Mucosa of stomach (tissue), 1 donor: ENCODE measurements around the gene PRR30.

Experiments used
- H3K27me3 ChIP-seq: one replicate; pipeline ENCODE4 v1.7.0; 2013; ENCODE audit warnings: mild to moderate bottlenecking, low read length; ENCODE audit not compliant: control insufficient read depth, insufficient read depth
- H3K36me3 ChIP-seq: one replicate; pipeline ENCODE4 v1.7.0; 2013; ENCODE audit warnings: low read length; ENCODE audit not compliant: control insufficient read depth, insufficient read depth
- H3K4me1 ChIP-seq: one replicate; pipeline ENCODE4 v1.7.0; 2013; ENCODE audit warnings: mild to moderate bottlenecking, low read length; ENCODE audit not compliant: control insufficient read depth, insufficient read depth
- H3K4me3 ChIP-seq: one replicate; pipeline ENCODE4 v1.7.0; 2013; ENCODE audit warnings: low read length
- H3K9ac ChIP-seq: one replicate; pipeline ENCODE4 v1.7.0; 2013; ENCODE audit warnings: mild to moderate bottlenecking, low read length, moderate library complexity
- H3K9me3 ChIP-seq: one replicate; pipeline ENCODE4 v1.7.0; 2013; ENCODE audit warnings: mild to moderate bottlenecking, low read length, moderate library complexity; ENCODE audit not compliant: control insufficient read depth
- donor health status: Pancreatic carcinoma.

PRR30 gene

DNA sequence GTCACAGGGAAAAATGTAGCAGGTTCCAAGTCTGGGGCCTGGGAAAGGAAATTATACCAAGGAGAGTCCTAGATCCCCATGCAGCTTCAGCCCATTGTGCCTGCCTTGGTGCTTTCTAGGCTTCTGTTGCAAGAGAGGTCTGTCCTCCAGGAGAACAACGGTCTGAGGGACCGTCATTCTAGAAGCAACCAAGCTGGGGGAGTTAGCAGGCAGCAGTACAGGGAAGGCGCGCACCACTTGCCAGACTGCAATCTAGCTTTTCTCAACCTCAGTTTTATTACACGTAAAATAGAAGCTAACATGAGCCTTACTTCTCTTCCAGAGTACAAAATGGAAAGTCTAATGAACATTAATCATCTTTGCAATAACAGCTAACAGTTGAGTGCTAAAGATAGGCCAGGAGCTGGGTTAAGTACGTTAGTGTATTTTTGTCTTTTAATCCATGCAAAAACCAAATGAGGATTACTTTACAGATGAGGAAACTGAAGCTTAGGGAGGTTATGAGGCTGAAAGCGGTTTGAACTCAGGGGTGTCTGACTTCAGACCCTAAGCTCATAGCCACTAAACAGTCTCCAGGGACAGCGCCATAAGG lies 11.5 kb upstream of the PRR30 start:
- H3K36me3 ChIP-seq: no peaks in the 10 kb centered on the region
- peaks cover 21% of the 10 kb centered on the region for H3K4me1 ChIP-seq
- no peaks in the 10 kb centered on the region for H3K27me3 ChIP-seq
- H3K9me3 ChIP-seq: no peaks in the 10 kb centered on the region
- no peak overlapping the region for H3K4me3 ChIP-seq
- H3K9ac ChIP-seq: no peak overlapping the region

DNA sequence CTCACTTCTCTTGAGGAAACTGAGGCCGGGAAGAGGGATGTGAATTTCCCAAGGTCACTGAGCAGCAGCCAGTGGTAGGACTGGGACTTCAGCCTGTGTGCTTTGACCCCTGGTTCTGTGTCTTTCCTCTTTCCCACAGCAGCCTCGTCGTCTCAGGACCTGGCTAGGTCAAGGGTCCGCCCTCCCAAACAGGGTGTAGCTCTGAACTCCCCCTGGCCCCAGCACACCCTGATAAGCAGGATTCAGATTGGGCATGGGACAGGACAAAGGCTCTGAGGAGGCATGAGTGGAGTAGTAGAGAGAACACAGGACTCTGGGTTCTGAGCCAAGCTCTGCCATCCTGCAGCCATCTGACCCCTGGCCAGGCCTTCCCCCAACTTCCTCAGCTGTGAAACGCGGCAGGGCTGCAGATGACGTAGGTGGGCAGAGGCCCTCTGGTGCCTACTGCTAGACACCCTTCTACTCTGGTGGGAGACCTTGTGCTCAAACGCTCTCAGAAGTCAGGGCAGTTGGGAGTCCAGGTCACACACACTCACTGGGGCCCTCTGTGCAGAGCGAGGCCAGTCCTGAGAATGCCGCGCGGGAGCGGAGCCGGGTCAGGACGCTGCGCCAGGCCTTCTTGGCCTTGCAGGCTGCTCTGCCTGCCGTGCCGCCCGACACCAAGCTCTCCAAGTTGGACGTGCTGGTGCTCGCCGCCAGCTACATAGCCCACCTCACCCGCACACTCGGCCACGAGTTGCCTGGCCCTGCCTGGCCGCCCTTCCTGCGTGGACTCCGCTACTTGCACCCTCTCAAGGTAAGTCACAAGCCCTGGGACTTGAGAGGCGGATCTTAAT lies 10.6 kb upstream of the PRR30 start:
- Histone ChIP-seq H3K27me3 (no peaks in the 10 kb centered on the region), H3K36me3 (no peaks in the 10 kb centered on the region), H3K9ac (no peak overlapping the region), H3K4me3 (no peak overlapping the region), H3K4me1 (peaks cover 21% of the 10 kb centered on the region), H3K9me3 (no peaks in the 10 kb centered on the region)

DNA sequence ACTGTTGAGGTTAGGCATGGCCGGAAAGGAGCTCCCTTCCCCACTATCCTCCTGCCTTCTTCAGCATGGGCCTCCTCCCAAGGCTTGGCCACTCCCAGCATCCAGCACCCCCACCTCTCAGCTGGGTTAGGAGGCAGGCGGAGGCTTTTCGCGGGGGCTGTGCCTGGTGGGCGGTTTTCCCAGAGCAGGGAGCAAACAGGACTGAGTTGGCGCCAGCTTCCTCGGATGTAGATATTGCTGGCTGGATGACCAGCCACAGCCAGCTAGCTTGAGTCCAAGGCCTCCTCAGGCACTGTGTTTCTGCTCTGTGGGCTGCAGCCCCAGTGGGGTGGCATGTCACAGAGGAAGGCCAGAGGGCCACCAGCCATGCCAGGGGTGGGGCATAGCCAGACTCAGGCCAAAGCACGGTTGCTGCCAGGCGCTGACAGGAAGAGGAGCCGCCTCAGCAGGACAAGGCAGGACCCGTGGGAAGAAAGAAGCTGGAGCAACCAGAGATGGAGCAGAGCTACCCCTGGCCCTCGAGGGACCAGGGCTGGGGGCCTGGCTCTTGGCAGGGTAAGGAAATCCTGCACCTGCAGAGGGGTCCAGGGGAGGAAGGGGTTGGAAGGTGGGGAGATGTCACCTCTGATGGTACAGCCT lies 9.7 kb upstream of the PRR30 start, which contains the start of gene TCF23:
Gene TCF23 (plus strand): TSS at position 204 of the 639 bp plus-strand sequence. CDS start 130 bp downstream, at position 334.
- Histone ChIP-seq H3K4me1 (peaks cover 21% of the 10 kb centered on the region), H3K9ac (no peak within 1 kb of the TSS), H3K36me3 (no peaks in the 10 kb centered on the region)

DNA sequence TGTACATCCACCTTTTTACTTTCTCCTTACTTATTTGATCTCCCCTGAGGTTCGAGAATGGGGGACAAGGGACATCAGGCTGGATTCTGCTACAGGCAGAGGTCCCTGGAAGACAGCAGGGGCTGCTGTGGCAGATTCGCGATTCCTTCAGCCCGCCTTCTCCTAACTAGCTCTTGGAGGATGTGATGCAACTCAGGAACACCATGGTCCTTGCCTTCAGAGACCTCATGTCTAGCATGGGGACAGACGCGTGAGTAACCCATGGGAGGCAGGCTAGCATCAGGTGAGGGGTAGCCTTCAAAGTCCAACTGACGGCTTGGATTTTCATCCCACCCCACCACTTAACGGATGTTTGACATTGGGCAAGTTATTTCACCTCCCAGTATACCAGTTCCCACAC lies 8.7 kb upstream of the PRR30 start:
- Histone ChIP-seq H3K9ac (no peak overlapping the region), H3K4me1 (peaks cover 24% of the 10 kb centered on the region), H3K36me3 (no peaks in the 10 kb centered on the region), H3K4me3 (no peak overlapping the region), H3K27me3 (no peaks in the 10 kb centered on the region), H3K9me3 (no peaks in the 10 kb centered on the region)

More for the DNA sequence above, 9.7 kb upstream of the PRR30 start, which contains the start of gene TCF23:
- Histone ChIP-seq H3K4me3 (no peak within 1 kb of the TSS), H3K9me3 (no peaks in the 10 kb centered on the region), H3K27me3 (no peaks in the 10 kb centered on the region)

DNA sequence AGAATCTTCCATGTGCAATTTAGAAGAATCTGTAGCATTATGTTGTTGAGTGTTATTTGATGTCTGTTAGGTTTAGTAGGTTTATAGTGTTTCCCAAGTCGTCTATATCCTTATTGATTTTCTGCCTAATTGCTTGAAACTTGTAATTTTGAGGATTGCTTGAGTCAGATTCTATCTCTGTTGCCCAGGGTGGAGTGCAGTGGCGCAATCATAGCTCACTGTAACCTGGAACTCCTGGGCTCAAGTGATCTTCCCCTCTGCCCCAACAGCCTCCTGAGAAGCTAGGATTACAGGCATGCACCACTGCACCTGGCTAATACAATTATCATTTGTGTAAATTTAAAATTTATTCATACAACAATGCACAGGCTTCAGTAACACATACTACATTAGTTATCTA lies 6.5 kb upstream of the PRR30 start:
- Histone ChIP-seq H3K9me3 (no peaks in the 10 kb centered on the region), H3K9ac (no peak overlapping the region), H3K27me3 (no peaks in the 10 kb centered on the region), H3K4me1 (peaks cover 22% of the 10 kb centered on the region), H3K4me3 (no peak overlapping the region), H3K36me3 (no peaks in the 10 kb centered on the region)

DNA sequence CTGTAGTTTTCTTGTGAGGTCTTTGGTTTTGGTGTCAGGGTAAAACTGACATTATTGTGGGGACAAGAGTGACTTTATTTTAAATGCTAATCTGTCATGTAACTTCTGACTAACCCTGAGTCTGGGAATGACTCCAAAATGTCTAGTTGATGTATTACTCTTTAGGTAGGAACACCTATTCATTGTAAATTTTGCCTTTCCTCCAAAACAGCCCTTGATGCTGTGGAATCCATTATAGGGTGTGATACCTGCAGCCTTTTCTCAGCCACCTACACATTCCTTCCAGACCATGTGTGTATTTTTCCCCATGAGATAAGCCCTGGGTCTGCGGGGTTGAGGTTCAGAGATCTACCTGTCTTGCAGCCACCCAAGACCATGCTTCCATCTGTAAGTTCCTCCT lies 4.1 kb upstream of the PRR30 start:
- H3K9ac ChIP-seq: no peak overlapping the region
- H3K36me3 ChIP-seq: no peaks in the 10 kb centered on the region
- H3K4me1 ChIP-seq: peaks cover 6% of the 10 kb centered on the region
- H3K9me3 ChIP-seq: no peaks in the 10 kb centered on the region
- no peak overlapping the region for H3K4me3 ChIP-seq
- no peaks in the 10 kb centered on the region for H3K27me3 ChIP-seq

DNA sequence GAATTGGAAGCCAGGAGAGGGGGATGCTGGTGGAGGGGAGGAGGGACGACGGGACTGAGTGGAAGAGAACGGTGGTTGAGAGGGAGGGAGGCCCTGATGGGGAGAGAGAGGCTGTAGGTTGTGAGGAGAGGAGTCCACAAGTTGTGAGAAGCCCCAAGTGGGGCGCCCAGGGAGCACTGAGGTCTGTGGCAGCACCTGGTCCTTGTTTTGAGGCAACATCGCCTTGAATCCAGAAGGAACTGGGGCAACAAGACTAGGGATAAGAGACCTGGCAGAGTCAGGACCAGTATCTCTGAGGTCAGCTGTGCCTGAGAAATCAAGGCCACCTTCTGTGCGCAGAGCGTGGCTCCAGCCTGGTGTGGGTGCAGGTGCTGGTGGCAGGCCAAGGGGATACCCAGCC lies 1.1 kb downstream of the PRR30 start:
- peaks cover 6% of the 10 kb centered on the region for H3K4me1 ChIP-seq
- H3K9me3 ChIP-seq: no peaks in the 10 kb centered on the region
- no peak overlapping the region for H3K9ac ChIP-seq
- no peak overlapping the region for H3K4me3 ChIP-seq
- no peaks in the 10 kb centered on the region for H3K27me3 ChIP-seq
- H3K36me3 ChIP-seq: no peaks in the 10 kb centered on the region

DNA sequence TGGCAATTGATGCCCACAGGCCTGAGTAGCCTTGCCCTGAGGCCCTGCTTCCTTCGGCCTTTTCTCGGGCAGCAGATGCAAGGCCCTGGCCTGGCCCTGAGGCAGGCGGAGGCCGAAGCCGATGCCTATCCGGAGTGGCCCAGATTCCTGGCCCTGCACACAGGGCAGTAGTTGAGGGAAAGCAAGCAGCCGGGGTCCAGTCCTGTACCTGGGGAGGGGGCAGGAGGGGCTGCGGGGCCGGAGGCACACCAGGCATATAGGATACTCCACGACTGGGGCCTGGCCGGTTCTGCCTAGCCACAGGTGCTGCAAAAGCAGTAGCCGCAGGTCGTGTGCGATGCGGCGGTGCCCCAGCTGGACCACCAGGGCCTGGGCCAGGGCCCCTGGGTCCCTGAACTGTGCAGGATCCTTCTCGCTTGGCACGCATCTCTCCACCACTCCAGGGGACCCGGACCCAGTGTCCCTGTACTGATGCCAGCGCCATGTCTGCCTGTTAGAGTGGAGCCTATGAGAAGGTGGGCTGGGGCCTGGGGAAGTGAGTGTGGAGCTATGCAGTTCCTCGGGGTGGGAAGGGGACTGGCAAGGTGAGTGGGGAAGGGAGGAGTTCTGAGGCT lies 1.8 kb downstream of the PRR30 start:
- no peak overlapping the region for H3K4me3 ChIP-seq
- no peaks in the 10 kb centered on the region for H3K36me3 ChIP-seq
- no peak overlapping the region for H3K9ac ChIP-seq
- no peaks in the 10 kb centered on the region for H3K9me3 ChIP-seq
- no peaks in the 10 kb centered on the region for H3K27me3 ChIP-seq
- H3K4me1 ChIP-seq: peaks cover 13% of the 10 kb centered on the region

DNA sequence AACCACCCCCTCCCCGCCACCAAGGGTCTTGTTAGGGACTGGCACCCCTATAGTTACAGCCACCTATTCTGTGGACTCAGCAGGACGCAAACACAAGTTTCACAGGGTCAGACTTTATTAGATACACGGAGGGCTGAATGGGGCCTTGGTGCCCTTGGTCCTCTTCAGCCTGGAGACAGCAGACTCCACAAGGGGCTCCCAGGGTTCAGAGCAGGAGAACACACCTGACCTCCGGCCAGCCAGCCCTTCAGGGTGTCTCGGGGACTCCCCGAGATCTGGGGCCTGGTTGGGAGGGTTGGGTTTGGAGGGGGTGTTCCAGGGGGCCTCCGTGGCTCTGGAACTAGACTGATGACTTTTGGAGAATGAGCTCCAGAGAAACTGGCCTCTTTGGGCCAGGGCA lies 2.5 kb downstream of the PRR30 start:
- Histone ChIP-seq H3K4me3 (no peak overlapping the region), H3K9me3 (no peaks in the 10 kb centered on the region), H3K9ac (no peak overlapping the region), H3K36me3 (peaks cover under 1% of the 10 kb centered on the region), H3K4me1 (peaks cover 14% of the 10 kb centered on the region), H3K27me3 (no peaks in the 10 kb centered on the region)

DNA sequence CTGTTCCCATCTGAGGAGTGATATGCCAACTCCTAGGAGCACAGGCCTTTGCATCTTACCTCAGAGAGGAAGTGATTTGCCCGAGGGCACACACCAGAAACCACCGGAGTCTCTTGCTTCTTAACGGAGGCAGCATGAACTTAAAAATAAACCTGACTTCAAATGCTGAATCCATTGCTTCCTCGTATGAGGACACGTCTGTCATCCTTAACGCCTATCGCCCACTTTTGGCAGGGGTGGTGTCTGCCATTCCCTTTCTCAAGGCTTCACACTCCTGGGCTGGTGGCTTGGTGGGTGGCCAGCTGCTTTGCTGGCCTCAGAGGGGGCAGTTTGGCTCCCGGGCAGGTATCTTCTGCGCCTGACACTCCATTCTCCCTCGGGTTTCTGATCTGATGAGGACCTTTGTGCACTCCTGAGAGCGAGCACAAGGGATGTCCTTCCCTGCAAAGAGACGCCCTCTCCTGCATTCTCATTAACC lies 3.7 kb downstream of the PRR30 start:
- H3K4me1 ChIP-seq: peaks cover 14% of the 10 kb centered on the region
- H3K4me3 ChIP-seq: no peak overlapping the region
- no peaks in the 10 kb centered on the region for H3K27me3 ChIP-seq
- H3K9me3 ChIP-seq: no peaks in the 10 kb centered on the region
- no peak overlapping the region for H3K9ac ChIP-seq
- H3K36me3 ChIP-seq: peaks cover 12% of the 10 kb centered on the region

DNA sequence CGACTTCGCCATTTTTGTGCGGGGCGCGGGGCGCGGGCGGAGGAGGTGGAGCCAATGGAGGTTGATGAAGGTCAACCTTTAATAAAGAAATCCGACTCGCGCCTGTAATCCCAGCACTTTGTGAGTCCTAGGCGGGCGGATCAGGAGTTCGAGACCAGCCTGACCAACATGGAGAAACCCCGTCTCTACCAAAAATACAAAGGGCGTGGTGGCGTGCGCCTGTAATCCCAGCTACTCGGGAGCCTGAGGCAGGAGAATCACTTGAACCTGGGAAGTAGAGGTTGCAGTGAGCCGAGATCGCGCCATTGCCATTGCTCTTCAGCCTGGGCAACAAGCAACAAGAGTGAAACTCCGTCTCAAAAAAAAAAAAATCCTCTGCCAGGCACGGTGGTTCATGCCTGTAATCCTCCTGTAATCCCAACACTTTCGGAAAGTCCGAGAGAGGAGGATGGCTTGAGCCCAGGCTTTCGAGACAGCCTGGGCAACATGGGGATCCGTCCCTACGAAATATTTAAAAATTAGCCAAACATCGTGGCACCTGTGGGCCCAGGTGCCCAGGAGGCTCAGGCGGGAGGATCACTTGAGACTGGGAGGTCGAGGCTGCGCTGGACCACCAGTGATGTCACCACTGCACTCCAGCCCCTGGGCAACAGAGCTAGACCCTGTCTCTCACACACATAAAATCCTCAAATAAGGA lies 4.3 kb downstream of the PRR30 start:
- peak overlapping the region; percentile 88 for H3K9ac ChIP-seq
- peak overlapping the region; percentile 84 for H3K4me3 ChIP-seq
- peaks cover 14% of the 10 kb centered on the region for H3K4me1 ChIP-seq
- H3K27me3 ChIP-seq: no peaks in the 10 kb centered on the region
- no peaks in the 10 kb centered on the region for H3K9me3 ChIP-seq
- H3K36me3 ChIP-seq: peaks cover 12% of the 10 kb centered on the region
